HPDE6-E6E7 (cell line): ENCODE measurements around the gene CCDC117.
"Not testable (repeated sequence)": the region's sequence is repeated elsewhere in the genome, so short reads cannot be mapped to it uniquely, and the experiment has no call there.

ENCODE experiments used
- DNase-seq: peaks from one replicate; pipeline ENCODE4 v3.0.0; 2011; ENCODE audit warnings: missing footprints; ENCODE audit errors: extremely low spot score

The CCDC117 gene

DNA sequence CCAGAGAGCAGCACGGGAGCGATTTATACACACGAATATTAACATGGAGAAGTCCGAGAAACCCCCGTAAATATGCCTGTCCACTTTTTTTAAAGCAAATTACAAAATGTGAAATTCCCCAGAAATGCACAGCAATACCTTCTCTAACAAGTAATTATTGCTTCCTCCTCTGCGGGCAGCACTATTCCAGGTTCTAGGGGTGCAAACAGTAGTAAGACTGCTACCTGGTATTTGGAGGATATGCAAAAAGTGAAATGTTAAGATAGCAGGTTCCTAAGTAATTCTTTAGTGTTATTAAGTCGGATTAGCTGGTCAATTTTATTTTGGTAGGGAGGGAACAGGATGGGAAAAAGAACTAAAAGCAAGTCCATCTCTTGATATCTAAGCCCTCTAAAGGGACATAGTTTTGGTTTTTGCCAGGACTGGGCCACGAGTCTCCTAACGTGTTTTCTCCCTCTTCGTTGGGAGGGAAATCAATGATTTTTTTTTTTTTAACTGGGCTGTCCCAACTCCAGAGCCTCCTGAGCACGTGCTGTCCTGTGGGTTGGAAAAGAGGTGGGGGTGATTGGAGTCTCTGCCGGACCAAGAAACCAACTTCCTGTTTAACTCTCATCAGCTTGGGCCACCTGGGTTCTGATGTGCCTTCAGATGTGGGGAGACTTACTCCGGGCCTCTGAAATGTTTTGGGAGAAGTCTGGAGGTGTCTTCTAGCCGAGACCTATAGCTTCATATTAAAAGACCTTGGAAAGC, 29.5 kb downstream of the CCDC117 start:
- DNase-seq, result no peak

- no peak for DNase-seq
These were observed 30.2 kb downstream of the CCDC117 start for GRCh38 chr22:28802595-28803123.

DNA sequence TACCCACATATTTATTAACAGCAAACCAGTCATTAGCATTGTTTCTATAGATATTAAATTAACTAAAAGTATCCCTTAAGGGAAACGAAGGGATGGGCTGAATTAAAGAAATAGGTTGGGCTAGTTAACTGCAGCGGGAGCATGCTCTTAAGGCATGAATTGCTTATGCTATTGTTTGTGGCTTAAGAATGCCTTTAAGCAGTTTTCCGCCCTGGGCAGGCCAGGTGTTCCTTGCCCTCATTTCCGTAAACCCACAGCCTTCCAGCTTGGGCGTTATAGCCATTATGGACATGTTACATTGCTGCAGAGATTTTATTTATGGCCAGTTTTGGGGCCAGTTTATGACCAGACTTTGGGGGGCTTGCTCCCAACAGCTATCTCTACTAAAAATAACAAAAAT, 32.9 kb downstream of the CCDC117 start:
- not testable (repeated sequence) for DNase-seq

DNA sequence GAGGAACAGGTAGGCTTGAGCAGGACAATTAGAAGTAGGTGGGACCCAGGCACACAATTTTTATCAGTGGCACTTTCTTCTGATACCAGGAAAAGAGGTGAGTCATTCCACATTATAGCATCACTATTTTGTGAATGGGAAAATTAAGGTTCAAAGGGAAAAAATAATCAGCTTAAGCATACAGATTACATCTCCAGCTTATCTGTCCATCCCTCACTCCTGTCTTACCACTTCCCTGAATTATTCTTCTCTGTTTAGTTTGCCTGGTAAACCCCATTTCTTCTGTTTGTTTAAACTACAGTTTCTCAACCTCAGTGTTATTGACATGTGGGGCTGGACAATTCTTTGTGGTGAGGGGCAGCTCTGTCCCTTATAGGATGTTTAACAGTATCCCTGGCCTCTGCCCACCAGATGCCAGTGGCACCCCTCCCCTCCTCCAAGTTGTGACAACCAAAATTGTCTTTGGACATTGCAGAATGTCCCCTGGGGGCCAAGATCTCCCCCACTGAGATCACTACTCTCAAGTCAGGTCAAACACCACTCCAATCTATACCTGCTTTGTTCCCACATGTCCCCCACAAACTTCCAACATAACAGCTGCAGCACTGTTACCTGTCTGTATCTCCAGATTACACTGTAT, 36.3 kb downstream of the CCDC117 start:
- DNase-seq, result no peak

- DNase-seq, result no peak
These were observed 38.5 kb downstream of the CCDC117 start for GRCh38 chr22:28810821-28811491.

DNA sequence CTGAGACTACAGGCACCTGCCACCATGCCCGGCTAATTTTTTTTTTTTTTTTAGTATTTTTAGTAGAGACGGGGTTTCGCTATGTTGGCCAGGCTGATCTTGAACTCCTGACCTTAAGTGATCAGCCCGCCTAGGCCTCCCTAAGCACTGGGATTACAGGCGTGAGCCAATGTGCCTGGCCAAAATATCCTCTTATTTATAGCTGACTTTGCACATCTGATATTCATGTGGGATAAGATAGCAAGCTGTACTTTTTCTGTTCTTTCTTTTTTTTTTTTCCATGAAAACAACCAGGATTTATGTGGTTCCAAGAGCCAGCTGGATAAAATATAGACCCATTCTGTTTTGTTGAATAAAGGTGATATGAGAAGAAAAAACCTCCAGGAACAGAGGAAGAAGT, 40.0 kb downstream of the CCDC117 start:
- no peak for DNase-seq

GRCh38 chr22:28813772-28814518, 41.5 kb downstream of the CCDC117 start:
- DNase-seq, result no peak

GRCh38 chr22:28815111-28815510, 42.6 kb downstream of the CCDC117 start:
- no peak for DNase-seq

DNA sequence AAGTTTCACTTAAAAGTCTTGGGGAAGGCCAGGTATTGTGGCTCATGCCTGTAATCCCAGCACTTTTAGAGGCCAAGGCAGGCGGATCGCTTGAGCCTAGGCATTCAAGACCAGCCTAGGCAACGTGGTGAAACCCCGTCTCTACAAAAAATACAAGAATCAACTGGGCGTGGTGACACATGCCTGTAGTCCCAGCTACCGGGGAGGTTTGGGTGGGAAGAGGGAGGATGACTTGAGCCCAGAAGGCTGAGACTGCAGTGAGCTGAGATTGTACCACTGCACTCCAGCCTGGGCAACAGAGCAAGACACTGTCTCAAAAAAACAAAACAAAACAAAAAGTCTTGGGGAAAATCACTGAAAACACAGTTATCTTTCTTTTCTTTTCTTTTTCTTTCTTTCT, 43.2 kb downstream of the CCDC117 start:
- no peak for DNase-seq

GRCh38 chr22:28817064-28817463, 44.6 kb downstream of the CCDC117 start:
- DNase-seq, result no peak

DNA sequence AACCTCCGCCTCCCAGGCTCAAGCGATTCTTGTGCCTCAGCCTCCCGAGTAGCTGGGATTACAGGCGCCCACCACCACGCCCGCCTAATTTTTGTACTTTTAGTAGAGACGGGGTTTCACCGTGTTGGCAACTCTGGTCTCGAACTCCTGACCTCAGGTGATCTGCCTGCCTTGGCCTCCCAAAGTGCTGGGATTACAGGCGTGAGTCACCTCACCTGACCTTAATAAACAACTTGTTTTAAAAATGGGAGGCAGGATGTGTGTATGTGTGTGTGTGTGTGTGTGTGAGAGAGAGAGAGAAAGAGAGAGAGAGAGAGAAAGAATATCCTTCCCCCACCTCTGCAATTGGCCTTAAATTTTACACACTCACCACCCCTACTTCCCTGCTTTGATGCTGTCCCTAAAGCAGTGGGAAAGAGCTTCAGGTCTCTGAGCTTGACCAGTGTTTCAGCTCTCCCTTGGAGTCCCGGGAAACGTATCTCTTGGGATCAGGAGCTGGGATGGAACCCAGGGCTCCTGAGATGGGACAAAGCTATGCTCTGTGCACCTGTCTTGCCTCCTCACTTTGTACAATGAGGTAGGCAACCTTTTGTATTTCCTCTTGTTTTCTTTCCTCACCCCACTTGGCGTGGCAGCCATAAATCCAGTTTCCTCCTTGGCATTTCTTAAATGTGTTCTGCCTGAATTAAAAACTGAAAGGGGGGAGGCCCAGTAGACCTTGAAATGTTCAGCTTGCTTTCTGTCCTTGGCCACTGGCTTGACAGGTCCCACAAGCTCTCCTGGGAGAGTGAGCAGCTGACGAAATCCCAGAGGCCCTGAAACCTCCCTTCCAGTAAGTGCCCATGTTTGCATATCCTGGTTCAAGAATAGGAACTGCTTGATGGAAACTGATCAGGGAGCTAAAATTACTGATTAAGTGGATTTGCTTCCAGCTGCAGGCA, 45.7 kb downstream of the CCDC117 start:
- no peak for DNase-seq

DNA sequence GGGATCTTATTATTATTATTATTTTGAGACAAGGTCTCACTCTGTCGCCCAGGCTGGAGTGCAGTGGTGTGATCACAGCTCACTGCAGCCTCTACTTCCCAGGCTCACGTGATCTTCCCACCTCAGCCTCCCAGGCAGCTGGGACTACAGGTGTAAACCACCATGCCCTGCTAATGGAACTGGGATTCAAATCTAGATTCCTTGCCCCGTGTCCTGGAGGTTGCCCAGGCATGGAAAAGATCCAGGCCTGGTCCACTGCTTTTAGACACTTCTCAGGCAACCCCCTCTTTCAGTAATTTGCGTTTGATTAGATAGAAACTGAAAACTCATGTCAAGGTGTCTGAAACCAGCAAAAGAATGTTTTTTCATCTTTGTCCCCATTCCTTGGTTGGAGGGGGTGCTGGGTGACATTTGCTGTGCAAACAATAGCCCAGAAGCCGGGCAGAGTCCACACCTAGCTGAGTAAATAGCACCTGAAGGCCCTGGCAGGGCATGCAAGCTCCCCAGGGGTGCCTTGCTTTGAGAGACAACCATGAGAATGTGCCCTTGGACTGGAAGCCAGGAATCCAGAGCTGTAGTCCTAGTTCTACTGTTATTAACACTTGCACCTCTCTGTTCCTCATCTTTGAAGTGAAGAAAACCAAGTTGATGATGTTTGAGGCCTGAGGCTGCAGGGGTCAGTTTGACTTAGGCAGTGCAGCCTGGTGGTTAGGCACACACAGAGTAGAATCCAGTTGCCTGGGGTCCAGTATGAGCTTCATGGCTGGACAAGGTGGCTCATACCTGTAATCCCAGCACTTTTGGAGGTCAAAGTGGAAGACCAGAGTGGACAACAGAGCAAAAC, 47.0 kb downstream of the CCDC117 start:
- no peak for DNase-seq

- DNase-seq, result no peak
These were observed 48.4 kb downstream of the CCDC117 start for GRCh38 chr22:28820885-28821284.

DNA sequence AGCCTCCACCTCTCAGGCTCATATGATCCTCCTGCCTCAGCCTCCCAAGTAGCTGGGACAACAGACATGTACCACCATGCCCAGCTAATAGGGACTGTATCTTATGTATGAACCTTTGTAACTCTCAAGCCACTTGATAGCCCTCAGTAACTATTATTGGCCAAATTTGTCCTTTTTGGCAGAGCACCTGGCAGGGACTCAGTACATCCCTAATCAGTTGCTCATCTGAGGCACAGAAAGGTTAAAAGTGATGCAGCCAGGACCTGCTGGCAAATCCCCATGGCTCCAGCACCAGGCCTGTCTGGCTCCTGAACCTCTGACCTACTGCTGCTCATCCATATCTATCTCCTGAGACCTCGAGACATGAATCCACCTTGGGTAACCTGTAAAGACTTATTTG, 49.0 kb downstream of the CCDC117 start:
- DNase-seq, result no peak

GRCh38 chr22:28822930-28823551, 50.5 kb downstream of the CCDC117 start:
- DNase-seq, result no peak

DNA sequence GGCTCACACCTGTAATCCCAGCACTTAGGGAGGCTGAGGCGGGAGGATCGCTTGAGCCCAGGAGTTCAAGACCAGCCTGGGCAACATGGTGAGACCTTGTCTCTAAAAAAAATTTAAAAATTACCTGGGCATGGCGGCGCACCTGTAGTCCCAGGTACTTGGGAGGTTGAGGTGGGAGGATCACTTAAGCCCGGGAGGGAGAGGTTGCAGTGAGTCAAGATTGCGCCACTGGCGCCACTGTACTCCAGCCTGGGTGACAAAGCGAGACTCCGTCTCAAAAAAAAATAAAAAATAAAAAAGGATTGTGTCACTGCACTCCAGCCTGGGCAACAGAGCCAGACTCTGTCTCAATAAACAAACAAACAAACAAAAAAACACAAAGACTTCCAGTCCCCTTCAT, 52.0 kb downstream of the CCDC117 start:
- not testable (repeated sequence) for DNase-seq

DNA sequence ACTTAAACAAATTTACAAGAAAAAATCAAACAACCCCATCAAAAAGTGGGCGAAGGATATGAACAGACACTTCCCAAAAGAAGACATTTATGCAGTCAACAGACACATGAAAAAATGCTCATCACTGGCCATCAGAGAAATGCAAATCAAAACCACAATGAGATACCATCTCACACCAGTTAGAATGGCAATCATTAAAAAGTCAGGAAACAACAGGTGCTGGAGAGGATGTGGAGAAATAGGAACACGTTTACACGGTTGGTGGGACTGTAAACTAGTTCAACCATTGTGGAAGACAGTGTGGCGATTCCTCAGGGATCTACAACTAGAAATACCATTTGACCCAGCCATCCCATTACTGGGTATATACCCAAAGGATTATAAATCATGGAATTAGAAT, 53.9 kb downstream of the CCDC117 start:
- not testable (repeated sequence) for DNase-seq

GRCh38 chr22:28826921-28827320, 54.4 kb downstream of the CCDC117 start:
- no peak for DNase-seq
